Peyer's patch (tissue), 4 donors: Measurements from ENCODE around the gene HEYL.

Experiments used
- POLR2A ChIP-seq, 2 donors: fragments of 450-650 bp; IDR thresholded peaks; one replicate each; pipeline ENCODE4 v1.5.1; 2017; ENCODE audit warnings: antibody characterized with exemption in 2 of 2, mild to moderate bottlenecking in 2 of 2, moderate library complexity in 2 of 2
- TF ChIP-seq, protein P1 (sequence below), 6 experiments: fragments of 450-650 bp in 4 of 6; fragments of 200-600 bp in 2 of 6; sonication (generic) in 1 of 6; IDR thresholded peaks; one replicate each; pipeline ENCODE4 v1.5.1; 2017 to 2019; ENCODE audit warnings: antibody characterized with exemption in 6 of 6, mild to moderate bottlenecking in 3 of 6, moderate library complexity in 1 of 6

DNA sequence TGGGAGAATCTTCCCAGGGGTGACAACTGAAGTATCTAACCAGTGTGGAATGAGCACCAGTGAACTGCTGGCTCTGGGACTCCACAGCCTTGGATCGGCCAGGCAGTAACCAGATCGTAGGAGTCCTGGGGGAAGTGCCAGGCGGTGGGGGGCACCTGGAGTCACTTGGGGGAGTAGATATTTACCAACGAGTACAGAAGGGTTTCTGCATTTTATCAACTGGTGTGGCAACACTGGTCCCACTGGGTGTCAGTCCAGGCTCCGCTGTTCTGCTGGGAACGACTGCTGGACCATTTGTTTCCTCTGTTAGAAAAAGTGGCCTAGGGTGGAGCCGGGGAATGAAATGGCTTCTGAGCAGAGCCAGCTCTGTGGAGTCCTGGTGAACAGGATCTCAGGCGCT is 14.4 kb downstream of the HEYL start:
- TF ChIP-seq, protein P1, sequence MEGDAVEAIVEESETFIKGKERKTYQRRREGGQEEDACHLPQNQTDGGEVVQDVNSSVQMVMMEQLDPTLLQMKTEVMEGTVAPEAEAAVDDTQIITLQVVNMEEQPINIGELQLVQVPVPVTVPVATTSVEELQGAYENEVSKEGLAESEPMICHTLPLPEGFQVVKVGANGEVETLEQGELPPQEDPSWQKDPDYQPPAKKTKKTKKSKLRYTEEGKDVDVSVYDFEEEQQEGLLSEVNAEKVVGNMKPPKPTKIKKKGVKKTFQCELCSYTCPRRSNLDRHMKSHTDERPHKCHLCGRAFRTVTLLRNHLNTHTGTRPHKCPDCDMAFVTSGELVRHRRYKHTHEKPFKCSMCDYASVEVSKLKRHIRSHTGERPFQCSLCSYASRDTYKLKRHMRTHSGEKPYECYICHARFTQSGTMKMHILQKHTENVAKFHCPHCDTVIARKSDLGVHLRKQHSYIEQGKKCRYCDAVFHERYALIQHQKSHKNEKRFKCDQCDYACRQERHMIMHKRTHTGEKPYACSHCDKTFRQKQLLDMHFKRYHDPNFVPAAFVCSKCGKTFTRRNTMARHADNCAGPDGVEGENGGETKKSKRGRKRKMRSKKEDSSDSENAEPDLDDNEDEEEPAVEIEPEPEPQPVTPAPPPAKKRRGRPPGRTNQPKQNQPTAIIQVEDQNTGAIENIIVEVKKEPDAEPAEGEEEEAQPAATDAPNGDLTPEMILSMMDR (IDR thresholded peaks at IDR 0.05), result no peak
- TF ChIP-seq POLR2A (IDR thresholded peaks at IDR 0.05), result no peak
